ENCODE data around the gene NUFIP2. TPM values are rescaled to one million over a fixed set of nuclear protein-coding genes. Genes with fewer than 3 reads are reported as not detected.

Gene NUFIP2
- total and polyA plus RNA-seq, 10 of the 15 experiments (the other 5 are each of a cell fraction or from before 2014, with no cell fraction given), result 3.7 to 32.3 (median 14.5) TPM

- Histone ChIP-seq H3K4me3 (no peak overlapping the region), H3K4me2 (ENCODE audit: control insufficient read depth, insufficient read depth) (no peak overlapping the region), H3K4me1 (ENCODE audit: control insufficient read depth, insufficient read depth, low read length) (no peaks in the 10 kb centered on the region), H3K79me2 (ENCODE audit: control insufficient read depth, insufficient read depth, low read length) (peaks cover 2% of the 10 kb centered on the region), H3K27me3 (replicated peaks in 1 of 2; ENCODE audit: control insufficient read depth in 2 of 2, insufficient read depth in 2 of 2, low read length in 1 of 2) (no peaks in the 10 kb centered on the region), H3K36me3 (ENCODE audit: control insufficient read depth in 2 of 2, insufficient read depth in 2 of 2, low read length in 1 of 2) (peaks cover 0 to 15% of the 10 kb centered on the region in 2 experiments), H4K20me1 (ENCODE audit: control insufficient read depth, insufficient read depth) (no peaks in the 10 kb centered on the region), H2AFZ (ENCODE audit: control insufficient read depth, low read depth, low read length) (no peak overlapping the region), H3K9me3 (replicated peaks; ENCODE audit: control insufficient read depth, insufficient read depth, low read length) (no peaks in the 10 kb centered on the region), H3K27ac (ENCODE audit: control insufficient read depth, insufficient read depth) (no peak overlapping the region), H3K9ac (ENCODE audit: control insufficient read depth, insufficient read depth, low read length) (no peak overlapping the region)
- ChIA-PET CTCF (interaction anchor here (0.7 to 4.8 kb wide), 9 partner anchors 15 to 140 kb away, joined by 3 to 36 read pairs (median 4); partner anchors contain the start of gene NUFIP2), SMC1A (ENCODE audit: uncharacterized antibody, unreplicated experiment) (interaction anchor here (0.7 to 4.0 kb wide), 9 partner anchors 11 to 108 kb away, joined by 3 to 17 read pairs (median 5); partner anchors contain the start of gene CRYBA1), RAD21 (ENCODE audit: unreplicated experiment) (no interaction called here), POLR2A (interaction anchor here (0.6 to 2.0 kb wide), 6 partner anchors 35 to 523 kb away, joined by 3 to 8 read pairs (median 4); no protein-coding TSS in a partner anchor)
- intact Hi-C loops (cut with micrococcal nuclease; ENCODE audit: unreplicated experiment), result no loop called here
- WGBS (ENCODE audit: insufficient coverage, insufficient replicate concordance, low lambda C conversion rate, missing lambda C conversion rate), result 51% methylated on average over 8 of the region's 8 CpGs
- in situ Hi-C loops (cut with MboI), result no loop called here
- no peak for DNase-seq (ENCODE audit: low read depth, low spot score)
- TF ChIP-seq MTA3 (IDR thresholded peaks at IDR 0.05; ENCODE audit: borderline replicate concordance, low read length) (no peak), RAD21 (IDR thresholded peaks at IDR 0.05; ENCODE audit: insufficient read depth, low read depth, low read length) (no peak), HDAC2 (IDR thresholded peaks at IDR 0.05) (no peak), CHD4 (IDR thresholded peaks at IDR 0.05) (no peak), ZBTB33 (IDR thresholded peaks at IDR 0.05) (no peak), POLR2AphosphoS5 (IDR thresholded peaks at IDR 0.05; ENCODE audit: low read length) (no peak), SIN3A (IDR thresholded peaks at IDR 0.05; ENCODE audit: low read depth, low read length) (no peak), NFYB (IDR thresholded peaks at IDR 0.05; ENCODE audit: insufficient read depth, low read depth, low read length) (no peak), ETV6 (conservative IDR thresholded peaks at IDR 0.05 in 1 of 2, IDR thresholded peaks at IDR 0.05 in 1 of 2; ENCODE audit: borderline replicate concordance in 1 of 2, low read depth in 1 of 2) (no peak), BHLHE40 (IDR thresholded peaks at IDR 0.05; ENCODE audit: borderline replicate concordance in 1 of 2, low read depth in 2 of 2, low read length in 1 of 2) (no peak)
- no peak for FAIRE-seq
- no TSS peak for BruUV-seq (replicated peaks)
- ATAC-seq, result no peak
These were observed 37.0 kb downstream of the NUFIP2 start for GRCh38 chr17:29256735-29257466.
